IgD-negative memory B cell (primary cell): ENCODE measurements around the gene JAM2. TPM values are rescaled to one million over a fixed set of nuclear protein-coding genes. Genes with fewer than 3 reads are reported as not detected.

Experiments
- H3K27ac Mint-ChIP-seq, 3 donors: one replicate each; pipeline ENCODE4 v1.8.0; 2020 to 2022; ENCODE audit warnings: mild to moderate bottlenecking in 3 of 3, mixed read lengths in 3 of 3, moderate library complexity in 1 of 3
- H3K27me3 Mint-ChIP-seq: one replicate; pipeline ENCODE4 v1.8.0; 2021; ENCODE audit warnings: mixed read lengths
- H3K36me3 Mint-ChIP-seq: one replicate; pipeline ENCODE4 v1.8.0; 2020; ENCODE audit warnings: mild to moderate bottlenecking, mixed read lengths
- H3K4me1 Mint-ChIP-seq, 3 donors: one replicate each; pipeline ENCODE4 v1.8.0; 2020 to 2022; ENCODE audit warnings: mixed read lengths in 3 of 3, mild to moderate bottlenecking in 1 of 3
- H3K4me3 Mint-ChIP-seq, 4 donors: one replicate each; pipeline ENCODE4 v1.8.0; 2020 to 2022; ENCODE audit warnings: mild to moderate bottlenecking in 4 of 4, mixed read lengths in 4 of 4, moderate library complexity in 3 of 4
- H3K9me3 Mint-ChIP-seq, 3 donors: one replicate each; pipeline ENCODE4 v1.8.0; 2020 to 2021; ENCODE audit warnings: mixed read lengths in 3 of 3, mild to moderate bottlenecking in 1 of 3
- polyA plus RNA-seq: library from polyadenylated mRNA; unstranded; fragments of 300-500 nt; fragmentation: Illumina TruSeq; gene quantifications from one replicate; pipeline ENCODE4 v1.2.3, GENCODE V29; 2021

Gene JAM2
- polyA plus RNA-seq, 1 donor from 2014 or later = 0.15 TPM

DNA sequence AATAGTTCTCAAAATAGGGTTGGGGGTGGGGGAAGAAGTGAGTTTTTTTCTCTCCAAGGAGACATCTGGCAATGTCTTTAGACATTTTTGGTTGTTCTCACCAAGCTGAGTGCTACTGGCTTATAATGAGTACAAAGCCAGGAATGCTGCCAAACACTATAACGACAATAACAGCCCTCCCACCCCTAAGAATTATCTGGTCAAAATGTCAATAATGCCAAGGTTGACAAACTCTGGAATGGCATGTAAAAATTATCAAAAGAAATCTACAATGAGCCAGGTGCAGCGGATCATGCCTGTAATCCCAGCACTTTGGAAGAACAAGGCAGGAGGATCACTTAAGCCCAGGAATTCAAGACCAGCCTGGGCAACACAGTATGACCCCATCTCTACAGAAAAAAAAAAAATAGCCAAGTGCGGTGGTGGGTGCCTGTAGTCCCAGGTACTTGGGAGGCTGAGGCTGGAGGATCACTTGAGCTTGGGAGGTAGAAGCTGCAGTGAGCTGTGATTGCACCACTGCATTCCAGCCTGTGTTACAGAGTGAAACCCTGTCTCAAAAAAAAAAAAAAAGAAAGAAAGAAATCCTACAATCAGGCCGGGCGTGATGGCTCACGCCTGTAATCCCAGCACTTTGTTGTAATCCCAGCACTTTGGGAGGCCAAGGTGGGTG is 93.2 kb downstream of the JAM2 start:
- H3K27me3 Mint-ChIP-seq = peaks cover 1% of the 10 kb centered on the region
- H3K9me3 Mint-ChIP-seq = no peaks in the 10 kb centered on the region
- H3K4me1 Mint-ChIP-seq = peaks cover 16 to 30% (median 23%) of the 10 kb centered on the region in 3 donors
- peaks cover 4% of the 10 kb centered on the region for H3K36me3 Mint-ChIP-seq
- peak overlapping the region in 1 of 3 donors; percentile 9 for H3K27ac Mint-ChIP-seq
- peak overlapping the region in 1 of 4 donors; percentile 72 for H3K4me3 Mint-ChIP-seq

- Mint-ChIP-seq H3K36me3 (peaks cover 4% of the 10 kb centered on the region), H3K27me3 (peaks cover 3% of the 10 kb centered on the region), H3K27ac (peak overlapping the region; percentile 95 to 100 (median 97)), H3K4me1 (peaks cover 24 to 43% (median 33%) of the 10 kb centered on the region in 3 donors), H3K4me3 (peak overlapping the region; percentile 95 to 100 (median 100)), H3K9me3 (no peaks in the 10 kb centered on the region)
Observed at GRCh38 chr21:25733859-25734653, 95.0 kb downstream of the JAM2 start.

DNA sequence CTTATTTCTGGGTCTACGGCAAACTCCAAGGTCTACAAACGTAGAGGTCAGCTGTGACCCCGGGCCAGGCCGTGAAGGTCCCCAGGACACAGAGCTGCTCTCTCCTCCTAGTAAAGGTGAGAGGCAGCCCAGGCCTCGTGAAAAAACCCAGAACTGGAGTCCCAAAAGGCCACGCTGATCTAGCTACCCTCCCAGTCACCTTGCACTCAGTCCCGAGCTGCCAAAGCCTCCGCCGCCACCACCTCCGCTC is 95.5 kb downstream of the JAM2 start:
- H3K9me3 Mint-ChIP-seq = no peaks in the 10 kb centered on the region
- peaks cover 4% of the 10 kb centered on the region for H3K36me3 Mint-ChIP-seq
- H3K4me1 Mint-ChIP-seq = peaks cover 30 to 48% (median 39%) of the 10 kb centered on the region in 3 donors
- H3K4me3 Mint-ChIP-seq = peak overlapping the region; percentile 95 to 100 (median 100)
- peaks cover 3% of the 10 kb centered on the region for H3K27me3 Mint-ChIP-seq
- H3K27ac Mint-ChIP-seq = peak overlapping the region; percentile 95 to 100 (median 97)

GRCh38 chr21:25734904-25735645 is 96.0 kb downstream of the JAM2 start, which contains the start of the genes ATP5PF and GABPA:
Gene ATP5PF, minus strand, starts transcription at chr21:25734904. Its CDS starts 5,110 bp downstream, at chr21:25729794.
Gene GABPA, plus strand, starts transcription at chr21:25734972. Its CDS starts 6,627 bp downstream, at chr21:25741599.
- peaks cover 3% of the 10 kb centered on the region for H3K36me3 Mint-ChIP-seq
- peak within 1 kb of the TSS; percentile 95 to 100 (median 100) for H3K4me3 Mint-ChIP-seq
- H3K27ac Mint-ChIP-seq = peak within 1 kb of the TSS; percentile 95 to 100 (median 97)
- H3K27me3 Mint-ChIP-seq = peaks cover 3% of the 10 kb centered on the region
- H3K4me1 Mint-ChIP-seq = peaks cover 35 to 53% (median 40%) of the 10 kb centered on the region in 3 donors
- no peaks in the 10 kb centered on the region for H3K9me3 Mint-ChIP-seq

GRCh38 chr21:25735646-25736597 is 96.9 kb downstream of the JAM2 start:
- Mint-ChIP-seq H3K36me3 (peaks cover 1% of the 10 kb centered on the region), H3K27me3 (peaks cover 3% of the 10 kb centered on the region), H3K4me1 (peaks cover 35 to 54% (median 40%) of the 10 kb centered on the region in 3 donors), H3K27ac (peak overlapping the region; percentile 94 to 97 (median 95)), H3K9me3 (no peaks in the 10 kb centered on the region), H3K4me3 (peak overlapping the region; percentile 95 to 100 (median 99))

- H3K27me3 Mint-ChIP-seq = peaks cover 3% of the 10 kb centered on the region
- H3K36me3 Mint-ChIP-seq = peaks cover 1% of the 10 kb centered on the region
- peak overlapping the region in 2 of 3 donors; percentile 60 to 95 for H3K27ac Mint-ChIP-seq
- peaks cover 41 to 59% (median 45%) of the 10 kb centered on the region in 3 donors for H3K4me1 Mint-ChIP-seq
- H3K9me3 Mint-ChIP-seq = no peaks in the 10 kb centered on the region
- H3K4me3 Mint-ChIP-seq = peak overlapping the region in 3 of 4 donors; percentile 45 to 95 (median 83)
Observed at GRCh38 chr21:25737421-25737820, 98.4 kb downstream of the JAM2 start.

DNA sequence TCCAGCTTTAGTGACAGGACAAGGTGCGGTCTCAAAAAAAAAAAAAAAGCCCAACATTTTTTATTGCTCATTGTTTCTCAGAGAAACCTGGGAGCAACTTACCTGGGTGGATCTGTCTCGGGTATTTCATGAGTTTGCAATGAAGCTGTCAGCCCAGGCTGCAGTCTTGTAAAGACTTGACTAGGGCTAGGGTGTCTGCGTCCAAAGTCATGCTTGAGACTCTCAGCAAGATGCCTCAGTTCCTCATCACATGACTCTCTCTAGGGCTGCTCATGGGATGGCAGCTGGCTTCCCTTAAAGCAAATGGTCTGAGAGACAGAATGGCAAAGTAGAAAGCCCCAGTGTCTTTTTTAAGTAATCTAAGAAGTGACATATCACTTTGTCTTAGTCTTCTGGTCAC is 103.8 kb downstream of the JAM2 start:
- Mint-ChIP-seq H3K4me1 (peaks cover 22 to 37% (median 23%) of the 10 kb centered on the region in 3 donors), H3K4me3 (no peak overlapping the region), H3K36me3 (peaks cover 2% of the 10 kb centered on the region), H3K27me3 (peaks cover 1% of the 10 kb centered on the region), H3K27ac (no peak overlapping the region), H3K9me3 (no peaks in the 10 kb centered on the region)

GRCh38 chr21:25744854-25745253 is 105.8 kb downstream of the JAM2 start:
- Mint-ChIP-seq H3K36me3 (peaks cover 2% of the 10 kb centered on the region), H3K4me1 (peaks cover 8 to 17% (median 9%) of the 10 kb centered on the region in 3 donors), H3K27ac (peak overlapping the region in 1 of 3 donors; percentile 35), H3K9me3 (no peaks in the 10 kb centered on the region), H3K27me3 (no peaks in the 10 kb centered on the region), H3K4me3 (no peak overlapping the region)

- no peak overlapping the region for H3K4me3 Mint-ChIP-seq
- H3K9me3 Mint-ChIP-seq = no peaks in the 10 kb centered on the region
- H3K27me3 Mint-ChIP-seq = no peaks in the 10 kb centered on the region
- no peak overlapping the region for H3K27ac Mint-ChIP-seq
- H3K4me1 Mint-ChIP-seq = peaks cover 2 to 3% (median 3%) of the 10 kb centered on the region in 3 donors
- H3K36me3 Mint-ChIP-seq = peaks cover 6% of the 10 kb centered on the region
Observed at GRCh38 chr21:25750085-25750484, 111.0 kb downstream of the JAM2 start.

GRCh38 chr21:25752416-25752815 is 113.4 kb downstream of the JAM2 start:
- peaks cover 8% of the 10 kb centered on the region for H3K36me3 Mint-ChIP-seq
- no peak overlapping the region for H3K27ac Mint-ChIP-seq

DNA sequence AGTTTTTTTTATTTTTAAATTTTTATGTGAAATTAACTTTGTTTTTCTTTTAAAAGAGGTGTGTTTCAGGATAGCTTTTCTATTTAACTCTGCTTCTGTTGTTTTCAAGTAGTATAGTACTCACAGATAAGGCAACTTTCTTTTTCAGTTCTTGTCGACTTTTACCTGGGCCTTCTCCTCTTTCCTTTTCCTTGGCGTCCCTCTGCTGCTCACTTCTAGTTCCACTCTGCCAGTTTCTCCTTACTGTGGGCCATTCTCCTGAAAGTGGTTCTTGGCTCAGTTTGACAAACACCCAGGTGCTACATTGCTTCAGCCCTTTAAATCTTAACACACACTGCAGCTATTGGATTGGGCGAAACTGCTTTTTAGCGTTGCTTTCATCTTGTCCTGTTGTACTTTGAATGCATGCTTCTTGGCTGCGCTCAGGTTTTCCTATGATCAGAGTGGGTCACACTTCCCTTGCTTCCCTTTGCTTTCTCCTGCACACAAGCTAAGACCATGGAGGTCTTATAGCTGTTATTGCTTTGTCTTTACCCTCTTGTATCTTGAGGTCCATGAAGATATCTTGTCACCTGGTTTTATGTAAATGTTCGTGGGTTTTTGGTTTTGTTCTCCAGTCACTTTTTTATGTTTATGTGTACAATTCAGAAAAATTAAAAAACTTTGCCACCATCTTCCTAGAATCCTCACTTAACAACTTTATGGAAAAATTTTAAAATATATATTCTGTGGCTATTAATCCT is 117.3 kb downstream of the JAM2 start:
- Mint-ChIP-seq H3K4me3 (no peak overlapping the region), H3K27ac (peak overlapping the region in 1 of 3 donors; percentile 50), H3K36me3 (peaks cover 11% of the 10 kb centered on the region), H3K9me3 (no peaks in the 10 kb centered on the region), H3K27me3 (no peaks in the 10 kb centered on the region), H3K4me1 (peaks cover 8 to 10% (median 9%) of the 10 kb centered on the region in 3 donors)

More at GRCh38 chr21:25752416-25752815, 113.4 kb downstream of the JAM2 start:
- H3K9me3 Mint-ChIP-seq = no peaks in the 10 kb centered on the region
- H3K4me3 Mint-ChIP-seq = no peak overlapping the region
- H3K27me3 Mint-ChIP-seq = no peaks in the 10 kb centered on the region
- H3K4me1 Mint-ChIP-seq = peaks cover 8 to 13% (median 9%) of the 10 kb centered on the region in 3 donors

DNA sequence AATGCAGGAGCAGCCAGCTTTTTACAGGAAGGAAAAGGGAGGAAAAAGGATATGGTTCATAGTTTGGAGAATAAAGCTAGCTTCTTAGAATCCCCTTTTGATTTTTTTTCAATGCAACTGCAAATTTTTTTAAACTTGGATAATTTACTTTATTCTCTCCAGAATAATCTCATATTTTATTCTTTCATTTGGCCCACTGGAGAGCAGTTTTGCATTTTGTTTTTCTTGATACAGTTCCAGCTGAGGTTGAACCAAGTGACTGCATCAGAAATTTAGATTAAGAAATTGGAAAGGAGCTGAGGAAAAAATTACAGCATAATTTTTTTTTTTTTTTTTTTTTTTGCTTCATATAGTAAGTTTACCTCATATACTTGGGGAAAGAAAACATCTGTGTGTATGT is 118.5 kb downstream of the JAM2 start:
- H3K36me3 Mint-ChIP-seq = peaks cover 7% of the 10 kb centered on the region
- H3K4me1 Mint-ChIP-seq = peaks cover 8 to 10% (median 9%) of the 10 kb centered on the region in 3 donors
- H3K4me3 Mint-ChIP-seq = no peak overlapping the region
- H3K27ac Mint-ChIP-seq = no peak overlapping the region
- no peaks in the 10 kb centered on the region for H3K27me3 Mint-ChIP-seq
- H3K9me3 Mint-ChIP-seq = no peaks in the 10 kb centered on the region

- Mint-ChIP-seq H3K4me1 (peaks cover 6 to 10% (median 9%) of the 10 kb centered on the region in 3 donors), H3K36me3 (peaks cover 4% of the 10 kb centered on the region), H3K4me3 (no peak overlapping the region), H3K27ac (no peak overlapping the region), H3K27me3 (no peaks in the 10 kb centered on the region), H3K9me3 (no peaks in the 10 kb centered on the region)
Observed at GRCh38 chr21:25759573-25759972, 120.5 kb downstream of the JAM2 start.
